Rectal smooth muscle tissue (tissue), 1 donor: Measurements from ENCODE around the gene MTRF1L.
"Not testable (repeated sequence)": the region's sequence is repeated elsewhere in the genome, so short reads cannot be mapped to it uniquely, and the experiment has no call there.

Source experiments
- H3K27ac ChIP-seq: one replicate; pipeline ENCODE4 v1.7.0; 2013; ENCODE audit warnings: low read depth, low read length, inconsistent platforms
- H3K27me3 ChIP-seq: one replicate; pipeline ENCODE4 v1.7.0; 2013; ENCODE audit warnings: low read length; ENCODE audit not compliant: control insufficient read depth, insufficient read depth
- H3K36me3 ChIP-seq: one replicate; pipeline ENCODE4 v1.7.0; 2013; ENCODE audit warnings: low read length; ENCODE audit not compliant: control insufficient read depth, insufficient read depth
- H3K4me1 ChIP-seq: one replicate; pipeline ENCODE4 v1.7.0; 2013; ENCODE audit warnings: low read length; ENCODE audit not compliant: control insufficient read depth, insufficient read depth
- H3K4me3 ChIP-seq: one replicate; pipeline ENCODE4 v1.7.0; 2013; ENCODE audit warnings: low read length
- H3K9ac ChIP-seq: one replicate; pipeline ENCODE4 v1.7.0; 2013; ENCODE audit warnings: low read length

The MTRF1L gene

DNA sequence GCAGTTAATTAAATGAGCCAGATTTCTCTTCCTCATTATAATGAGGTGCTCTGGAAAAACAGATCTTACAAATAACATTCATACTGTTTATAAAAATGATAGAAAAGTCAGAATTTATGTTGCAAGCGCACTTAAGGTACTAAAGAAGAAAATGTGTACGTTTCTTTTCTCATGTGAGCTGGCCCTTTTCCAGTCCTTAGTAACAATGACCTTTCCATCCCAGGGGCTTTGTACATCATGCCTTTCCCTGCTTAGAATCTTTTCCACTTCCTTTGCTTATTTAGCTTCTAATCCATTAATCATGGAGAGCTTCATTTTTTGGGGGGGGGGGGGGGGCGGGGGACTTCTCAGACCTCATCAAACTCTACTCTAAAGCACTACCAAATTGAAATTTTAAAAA, 24.5 kb downstream of the MTRF1L start:
- no peaks in the 10 kb centered on the region for H3K36me3 ChIP-seq
- H3K9ac ChIP-seq, result no peak overlapping the region
- no peak overlapping the region for H3K4me3 ChIP-seq
- no peak overlapping the region for H3K27ac ChIP-seq
- H3K27me3 ChIP-seq, result no peaks in the 10 kb centered on the region
- no peaks in the 10 kb centered on the region for H3K4me1 ChIP-seq

DNA sequence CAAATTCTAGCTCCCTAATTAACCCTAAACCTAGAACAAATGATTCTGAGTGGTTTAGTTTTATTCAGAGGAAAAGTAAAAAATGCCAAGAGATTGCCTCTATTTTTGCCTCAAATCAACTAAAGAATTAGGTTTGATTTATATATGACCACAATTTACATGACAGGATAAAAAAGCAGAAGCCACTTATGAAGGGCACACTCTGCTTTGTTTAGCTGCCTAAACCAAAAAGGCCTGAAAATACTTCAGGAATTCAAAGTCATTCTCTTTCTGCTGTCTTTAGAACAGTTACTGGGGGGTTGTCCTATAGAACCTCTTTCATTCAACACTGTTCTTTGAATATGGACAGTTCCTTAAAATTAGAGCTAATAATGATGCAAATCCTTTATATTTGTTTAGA, 25.0 kb downstream of the MTRF1L start:
- no peak overlapping the region for H3K4me3 ChIP-seq
- no peaks in the 10 kb centered on the region for H3K4me1 ChIP-seq
- H3K9ac ChIP-seq, result no peak overlapping the region
- no peaks in the 10 kb centered on the region for H3K27me3 ChIP-seq
- H3K36me3 ChIP-seq, result no peaks in the 10 kb centered on the region
- H3K27ac ChIP-seq, result no peak overlapping the region

DNA sequence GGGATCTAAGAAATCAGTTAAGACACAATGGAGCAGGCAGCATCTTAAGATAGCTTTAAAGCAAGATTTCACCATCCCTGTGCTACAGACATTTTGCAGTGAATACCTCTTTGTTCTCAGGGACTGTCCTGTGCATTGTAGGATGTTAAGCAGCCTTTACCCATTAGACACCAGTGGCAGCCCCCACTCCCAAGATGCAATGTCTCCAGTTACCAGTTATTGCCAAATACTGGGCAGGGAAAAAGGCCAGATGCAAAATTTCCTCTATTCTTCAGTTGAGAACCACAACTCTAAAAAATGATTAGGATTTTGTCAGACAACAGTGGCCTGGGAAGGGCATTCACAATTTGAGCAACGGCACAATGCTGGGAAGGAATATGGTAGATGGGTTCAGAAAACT, 25.8 kb downstream of the MTRF1L start:
- H3K4me1 ChIP-seq, result no peaks in the 10 kb centered on the region
- H3K4me3 ChIP-seq, result no peak overlapping the region
- no peak overlapping the region for H3K27ac ChIP-seq
- H3K9ac ChIP-seq, result no peak overlapping the region
- no peaks in the 10 kb centered on the region for H3K27me3 ChIP-seq
- H3K36me3 ChIP-seq, result no peaks in the 10 kb centered on the region

DNA sequence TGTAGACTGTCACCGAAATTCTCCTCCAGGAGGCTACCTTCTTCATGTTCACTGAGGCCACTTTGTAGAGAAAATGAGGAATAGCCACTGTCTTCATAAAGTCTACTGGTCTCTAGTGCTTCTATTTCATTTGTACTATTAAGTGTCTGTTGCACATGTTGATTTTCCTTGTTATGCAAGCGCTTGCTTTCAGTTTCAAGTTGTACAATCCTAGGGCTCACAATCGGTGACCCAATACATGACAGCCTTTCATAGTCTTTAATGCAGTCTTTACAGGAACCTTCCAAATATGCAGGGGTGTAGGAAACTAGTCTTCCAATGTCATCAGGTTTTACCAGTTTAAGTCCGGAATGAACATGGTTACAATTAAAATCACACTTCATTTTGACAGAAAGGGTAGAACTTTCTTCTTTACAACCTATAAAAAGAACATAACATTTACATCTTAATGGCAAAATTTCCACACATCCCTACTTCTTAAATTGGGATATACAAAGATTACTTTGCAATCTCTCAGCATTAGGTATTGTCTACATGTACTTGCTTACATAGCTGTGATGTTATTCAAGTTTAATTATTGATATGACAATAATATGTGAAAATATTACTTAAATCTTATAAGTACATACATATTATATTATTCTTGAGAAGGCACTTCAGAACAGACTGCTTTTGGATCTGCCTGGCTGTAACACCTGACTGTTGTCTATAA, 27.1 kb downstream of the MTRF1L start:
- Histone ChIP-seq H3K4me3 (no peak overlapping the region), H3K36me3 (no peaks in the 10 kb centered on the region), H3K4me1 (no peaks in the 10 kb centered on the region), H3K27ac (no peak overlapping the region), H3K27me3 (no peaks in the 10 kb centered on the region), H3K9ac (no peak overlapping the region)

DNA sequence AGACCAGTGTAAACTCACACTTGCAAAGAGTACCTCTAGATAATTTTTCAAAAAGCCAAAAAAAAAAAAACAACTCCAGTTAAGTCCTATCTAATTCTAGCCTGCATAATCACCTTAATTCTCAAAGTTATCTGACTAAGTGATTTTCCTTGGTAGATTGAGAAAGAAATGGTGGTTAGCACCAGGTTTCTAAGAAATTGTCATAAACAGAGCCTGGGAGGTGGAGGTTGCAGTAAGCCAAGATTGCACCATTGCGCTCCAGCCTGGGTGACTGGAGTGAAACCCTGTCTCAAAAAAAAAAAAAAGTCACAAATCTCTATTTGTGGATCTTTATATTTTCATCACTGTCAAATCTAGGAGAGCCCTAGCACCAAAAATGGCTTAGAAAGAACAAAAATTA, 28.6 kb downstream of the MTRF1L start:
- H3K9ac ChIP-seq, result no peak overlapping the region
- H3K36me3 ChIP-seq, result no peaks in the 10 kb centered on the region
- no peaks in the 10 kb centered on the region for H3K4me1 ChIP-seq
- H3K4me3 ChIP-seq, result no peak overlapping the region
- no peaks in the 10 kb centered on the region for H3K27me3 ChIP-seq
- H3K27ac ChIP-seq, result no peak overlapping the region

DNA sequence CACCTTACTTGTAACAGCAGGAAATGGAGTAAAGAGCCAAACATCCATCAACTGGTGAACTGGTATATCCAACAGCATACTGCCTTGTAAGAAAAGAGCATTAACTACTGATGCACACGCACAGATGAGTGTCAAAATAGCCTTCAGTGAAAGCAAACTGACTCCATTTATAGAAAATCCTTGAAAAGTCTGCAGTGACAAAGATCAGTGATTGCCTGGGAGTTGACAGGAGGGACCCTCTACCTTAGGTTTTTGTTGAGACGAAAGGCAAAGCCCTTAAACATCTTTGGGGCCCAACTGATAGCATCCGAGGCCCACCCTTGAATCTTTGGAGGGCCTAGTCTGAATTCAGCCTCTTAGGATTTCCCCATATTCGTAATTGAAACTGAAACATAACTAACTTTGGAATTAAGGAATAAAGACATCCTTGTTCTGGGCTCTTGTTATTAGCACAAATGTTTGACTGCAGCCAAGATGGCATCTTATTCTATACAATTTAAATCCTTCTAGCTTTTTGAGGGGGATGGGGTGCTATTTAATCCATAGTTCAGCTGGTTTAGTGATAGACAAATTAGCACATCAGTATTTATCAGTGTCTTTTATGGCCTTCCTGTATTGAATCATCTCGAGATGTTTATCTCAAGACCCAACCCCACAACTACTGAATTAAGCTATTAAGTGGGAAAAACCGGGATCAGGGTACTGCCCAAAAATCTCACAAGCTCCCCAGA, 32.7 kb downstream of the MTRF1L start:
- no peak overlapping the region for H3K9ac ChIP-seq
- H3K4me3 ChIP-seq, result no peak overlapping the region
- no peaks in the 10 kb centered on the region for H3K4me1 ChIP-seq
- no peaks in the 10 kb centered on the region for H3K27me3 ChIP-seq
- H3K27ac ChIP-seq, result no peak overlapping the region
- H3K36me3 ChIP-seq, result no peaks in the 10 kb centered on the region

DNA sequence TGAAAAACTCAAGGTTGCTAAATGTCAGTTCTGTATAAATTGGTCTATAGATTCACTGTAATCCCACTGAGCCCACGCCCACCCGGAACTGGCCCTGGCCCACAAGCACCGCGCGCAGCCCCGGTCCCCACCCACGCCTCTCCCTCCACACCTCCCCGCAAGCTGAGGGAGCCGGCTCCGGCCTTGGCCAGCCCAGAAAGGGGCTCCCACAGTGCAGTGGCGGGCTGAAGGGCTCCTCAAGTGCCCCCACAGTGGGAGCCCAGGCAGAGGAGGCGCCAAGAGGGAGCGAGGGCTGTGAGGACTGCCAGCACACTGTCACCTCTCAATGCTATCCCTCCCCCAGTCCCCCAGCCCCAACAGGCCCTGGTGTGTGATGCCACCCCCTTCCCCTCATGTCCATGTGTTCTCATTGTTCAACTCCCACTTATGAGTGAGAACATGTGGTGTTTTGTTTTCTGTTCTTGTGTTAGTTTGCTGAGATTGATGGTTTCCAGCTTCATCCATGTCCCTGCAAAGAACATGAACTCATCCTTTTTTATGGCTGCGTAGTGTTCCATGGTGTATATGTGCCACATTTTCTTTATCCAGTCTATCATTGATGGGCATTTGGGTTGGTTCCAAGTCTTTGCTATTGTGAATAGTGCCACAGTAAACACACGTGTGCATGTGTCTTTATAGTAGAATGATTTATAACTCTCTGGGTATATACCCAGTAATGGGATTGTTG, 36.2 kb downstream of the MTRF1L start:
- not testable (repeated sequence) for H3K27ac ChIP-seq, H3K4me1 ChIP-seq, H3K9ac ChIP-seq, H3K27me3 ChIP-seq, H3K4me3 ChIP-seq, H3K36me3 ChIP-seq

DNA sequence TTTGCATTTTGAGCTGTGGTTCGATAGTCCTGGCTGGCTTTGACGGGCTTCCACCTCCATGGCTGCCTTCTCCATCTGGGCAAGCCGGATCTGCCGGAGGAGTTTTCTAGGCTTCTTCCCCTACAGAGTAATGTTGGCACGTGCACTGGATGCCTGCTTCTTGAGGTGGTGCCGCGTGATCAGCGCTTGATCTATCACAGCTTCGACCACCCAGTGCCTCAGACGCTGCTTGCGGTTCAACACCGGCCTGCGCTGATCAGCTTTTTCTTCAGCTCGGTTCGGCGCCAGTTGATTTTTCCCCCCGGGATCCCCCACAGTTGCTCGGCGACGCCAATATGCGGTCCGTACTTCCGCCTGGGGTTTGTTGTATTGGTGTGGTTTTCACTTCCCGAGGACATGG, 43.2 kb downstream of the MTRF1L start:
- H3K4me3 ChIP-seq, result no peak overlapping the region
- H3K9ac ChIP-seq, result no peak overlapping the region
- H3K36me3 ChIP-seq, result no peaks in the 10 kb centered on the region
- H3K27me3 ChIP-seq, result no peaks in the 10 kb centered on the region
- no peak overlapping the region for H3K27ac ChIP-seq
- H3K4me1 ChIP-seq, result no peaks in the 10 kb centered on the region

DNA sequence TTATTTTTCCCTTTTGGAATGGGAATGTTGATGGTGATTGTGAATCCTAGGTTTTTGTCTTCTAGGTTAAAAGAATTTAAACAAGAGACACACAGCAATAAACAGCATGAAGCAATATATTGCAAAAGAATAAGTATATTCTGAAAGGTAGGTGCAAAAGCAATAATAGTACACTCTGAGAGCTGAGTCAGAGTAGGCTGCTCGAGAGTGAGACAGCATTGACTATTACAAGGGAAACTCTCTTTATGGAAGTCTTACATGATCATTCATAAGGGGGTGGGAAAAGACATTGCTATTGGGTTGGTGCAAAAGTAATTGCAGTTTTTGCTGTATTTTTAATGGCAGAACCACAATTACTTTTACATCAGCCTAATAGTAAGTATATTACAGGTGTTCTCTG, 44.7 kb downstream of the MTRF1L start:
- H3K27me3 ChIP-seq, result no peaks in the 10 kb centered on the region
- H3K4me3 ChIP-seq, result no peak overlapping the region
- no peaks in the 10 kb centered on the region for H3K4me1 ChIP-seq
- no peaks in the 10 kb centered on the region for H3K36me3 ChIP-seq
- no peak overlapping the region for H3K9ac ChIP-seq
- no peak overlapping the region for H3K27ac ChIP-seq

DNA sequence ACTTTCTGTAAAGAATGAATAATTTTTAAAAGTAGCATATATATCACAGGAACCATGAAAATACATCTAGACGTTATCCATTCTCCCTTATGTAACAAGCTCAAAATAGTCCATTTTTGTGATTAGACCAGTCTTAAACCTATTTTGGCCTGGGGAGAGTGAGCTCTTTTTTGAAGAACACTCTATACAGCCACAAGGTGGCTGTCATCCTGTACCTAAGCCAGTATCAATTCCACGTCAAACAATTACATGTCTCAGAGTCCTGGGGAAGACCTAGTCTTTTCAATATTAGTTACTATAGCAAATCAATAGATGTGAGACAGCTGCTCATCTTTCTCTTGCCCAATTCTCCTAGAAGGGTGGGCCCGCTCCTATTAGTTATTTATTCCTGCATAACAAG, 48.1 kb downstream of the MTRF1L start:
- Histone ChIP-seq H3K36me3 (no peaks in the 10 kb centered on the region), H3K27ac (no peak overlapping the region), H3K27me3 (no peaks in the 10 kb centered on the region), H3K4me3 (no peak overlapping the region), H3K9ac (no peak overlapping the region), H3K4me1 (no peaks in the 10 kb centered on the region)

DNA sequence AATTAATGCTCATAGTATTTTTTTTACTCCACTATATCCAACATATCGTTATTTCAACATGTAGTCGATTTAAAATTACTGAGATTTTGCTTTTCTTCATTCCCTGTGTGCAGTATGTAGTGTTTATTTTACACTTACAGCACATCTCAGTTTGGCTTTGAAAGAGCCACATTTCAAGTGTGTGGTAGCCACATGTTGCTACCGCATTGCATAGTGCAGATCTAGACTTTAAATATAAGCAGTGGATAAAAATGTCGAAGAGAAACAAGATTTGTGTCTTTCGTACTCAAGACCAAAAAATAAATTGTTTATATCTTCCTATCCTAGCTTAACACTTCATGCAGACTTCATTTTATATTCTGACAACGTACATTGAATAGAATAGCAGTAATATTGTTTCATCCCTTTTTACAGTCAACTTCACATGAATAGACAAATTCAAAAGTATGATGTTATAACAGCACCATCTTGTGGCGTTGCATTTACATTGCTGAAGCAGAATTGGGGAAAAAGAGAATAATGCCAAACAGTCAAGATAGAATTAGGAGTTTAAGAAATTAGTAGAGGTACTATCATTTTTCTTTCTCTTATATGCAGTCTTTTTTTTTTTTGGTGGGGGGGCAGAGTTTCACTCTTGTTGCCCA, 49.5 kb downstream of the MTRF1L start:
- Histone ChIP-seq H3K27me3 (no peaks in the 10 kb centered on the region), H3K4me3 (no peak overlapping the region), H3K27ac (no peak overlapping the region), H3K36me3 (no peaks in the 10 kb centered on the region), H3K9ac (no peak overlapping the region), H3K4me1 (no peaks in the 10 kb centered on the region)

DNA sequence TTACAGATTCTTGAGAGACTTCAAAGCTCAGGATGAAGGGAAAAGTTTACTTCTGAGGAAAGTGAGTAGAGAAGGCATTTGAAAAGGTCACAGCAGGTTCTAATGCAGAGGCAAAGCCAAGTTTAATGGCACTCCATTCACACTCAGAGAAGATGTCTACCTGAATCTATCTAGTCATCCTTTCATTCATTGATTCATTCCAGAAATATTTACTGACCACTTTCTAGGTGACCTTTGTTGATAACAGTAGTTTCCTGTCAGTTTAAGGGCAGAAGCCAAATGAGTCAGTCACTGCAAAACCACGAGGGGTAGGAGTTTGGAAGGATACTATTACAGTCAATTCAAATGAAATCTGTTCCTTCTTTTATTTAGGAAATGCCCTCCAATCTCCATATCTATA, 50.5 kb downstream of the MTRF1L start:
- H3K36me3 ChIP-seq, result no peaks in the 10 kb centered on the region
- no peak overlapping the region for H3K27ac ChIP-seq
- H3K4me1 ChIP-seq, result no peaks in the 10 kb centered on the region
- H3K4me3 ChIP-seq, result no peak overlapping the region
- H3K9ac ChIP-seq, result no peak overlapping the region
- no peaks in the 10 kb centered on the region for H3K27me3 ChIP-seq
